HL-60/S4 treated with phorbol 12-myristate 13-acetate at 8.2 ng/mL for 4 days and 3 days (cell line): ENCODE measurements around the gene CCRL2.
"Not testable (repeated sequence)": the region's sequence is repeated elsewhere in the genome, so short reads cannot be mapped to it uniquely, and the experiment has no call there.

ENCODE experiments used
- in situ Hi-C: fragments of 300-500 bp; cut with MboI; formaldehyde crosslinking; loops from 2 replicates; pipeline ENCODE4 v1.15.0; 2022; ENCODE audit warnings: low sequenced_read_pairs

CCRL2 gene

DNA sequence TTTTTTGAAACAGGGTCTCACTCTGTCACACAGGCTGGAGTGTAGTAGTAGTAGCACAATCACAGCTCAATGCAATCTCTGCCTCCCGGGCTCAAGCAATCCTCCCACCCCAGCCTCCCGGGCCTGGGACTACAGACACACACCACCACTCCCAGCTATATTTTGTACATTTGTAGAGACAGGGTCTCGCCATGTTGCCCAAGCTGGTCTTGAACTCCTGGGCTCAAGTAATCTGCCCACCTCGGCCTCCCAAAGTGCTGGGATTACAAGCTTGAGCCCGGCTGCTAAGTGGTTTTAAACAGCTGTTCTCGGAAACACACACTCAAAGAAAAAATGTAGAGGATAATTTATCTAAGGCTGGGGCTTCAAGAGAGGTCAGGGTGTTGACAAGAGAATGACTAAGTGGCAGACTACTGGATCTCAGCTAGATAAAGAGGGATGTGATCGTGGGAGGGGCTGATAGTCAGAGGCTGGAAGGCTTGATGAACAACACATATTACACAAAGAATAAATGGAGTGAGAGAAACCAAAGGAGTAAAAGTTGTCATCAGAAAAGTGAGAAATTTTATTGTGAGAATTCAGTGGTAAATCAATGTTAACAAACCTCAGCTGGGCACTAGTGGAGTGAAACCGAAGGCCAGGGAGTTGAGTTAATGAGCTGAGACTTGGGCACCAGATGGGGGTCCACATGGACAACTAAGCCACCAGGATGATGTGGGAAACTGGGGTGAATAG is 6.9 kb upstream of the CCRL2 start:
- in situ Hi-C loops, result no loop called here

DNA sequence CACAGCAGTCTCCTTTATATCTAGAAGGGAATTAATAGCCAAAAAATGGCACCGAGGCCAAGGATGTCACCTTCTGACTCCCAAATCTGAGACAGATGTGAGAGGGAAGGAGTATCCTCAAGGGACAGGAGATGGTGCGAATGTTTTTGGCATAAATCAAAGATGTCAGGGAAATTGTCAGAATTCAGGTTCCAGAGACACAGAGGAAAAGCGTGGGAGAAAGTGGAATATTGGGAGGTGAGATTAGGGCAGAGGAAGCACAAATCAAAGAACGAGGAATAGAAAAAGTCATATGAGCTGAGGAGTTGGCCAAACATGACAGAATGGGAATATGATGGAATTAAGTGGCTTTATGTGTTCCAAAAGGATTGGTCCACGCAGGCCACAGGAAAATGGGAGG is 6.2 kb upstream of the CCRL2 start:
- in situ Hi-C loops, result no loop called here

DNA sequence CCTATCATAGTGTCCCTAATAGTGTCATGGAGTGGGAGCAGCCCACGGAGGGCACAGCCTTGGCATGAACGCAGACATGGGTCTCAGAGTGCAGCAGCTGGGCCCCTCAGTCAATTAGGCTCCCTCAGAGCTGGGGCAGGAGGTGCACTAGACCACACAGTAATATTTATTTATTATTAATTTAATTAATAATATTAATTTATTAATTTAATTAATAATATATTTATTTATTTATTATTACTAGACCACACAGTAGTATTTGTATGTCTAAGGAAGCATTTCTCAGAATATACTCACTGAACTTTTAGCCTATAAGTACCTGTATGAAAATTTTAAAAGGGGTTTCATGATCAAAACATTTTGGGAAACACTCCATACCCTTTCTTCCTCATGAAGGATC is 5.5 kb upstream of the CCRL2 start:
- in situ Hi-C loops, result no loop called here

DNA sequence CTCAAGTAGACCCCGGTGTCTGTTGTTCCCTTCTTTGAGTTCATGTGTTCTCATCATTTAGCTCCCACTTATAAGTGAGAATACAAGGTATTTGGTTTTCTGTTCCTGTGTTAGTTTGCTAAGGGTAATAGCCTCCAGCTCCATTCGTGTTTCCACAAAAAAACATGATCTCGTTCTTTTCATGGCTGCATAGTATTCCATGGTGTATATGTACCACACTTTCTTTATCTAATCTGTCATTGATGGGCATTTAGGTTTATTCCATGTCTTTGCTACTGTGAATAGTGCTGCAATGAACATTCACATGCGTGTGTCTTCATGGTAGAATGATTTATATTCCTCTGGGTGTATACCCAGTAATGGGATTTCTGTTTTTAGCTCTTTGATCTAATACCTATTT is 4.2 kb upstream of the CCRL2 start:
- in situ Hi-C loops, result not testable (repeated sequence)

DNA sequence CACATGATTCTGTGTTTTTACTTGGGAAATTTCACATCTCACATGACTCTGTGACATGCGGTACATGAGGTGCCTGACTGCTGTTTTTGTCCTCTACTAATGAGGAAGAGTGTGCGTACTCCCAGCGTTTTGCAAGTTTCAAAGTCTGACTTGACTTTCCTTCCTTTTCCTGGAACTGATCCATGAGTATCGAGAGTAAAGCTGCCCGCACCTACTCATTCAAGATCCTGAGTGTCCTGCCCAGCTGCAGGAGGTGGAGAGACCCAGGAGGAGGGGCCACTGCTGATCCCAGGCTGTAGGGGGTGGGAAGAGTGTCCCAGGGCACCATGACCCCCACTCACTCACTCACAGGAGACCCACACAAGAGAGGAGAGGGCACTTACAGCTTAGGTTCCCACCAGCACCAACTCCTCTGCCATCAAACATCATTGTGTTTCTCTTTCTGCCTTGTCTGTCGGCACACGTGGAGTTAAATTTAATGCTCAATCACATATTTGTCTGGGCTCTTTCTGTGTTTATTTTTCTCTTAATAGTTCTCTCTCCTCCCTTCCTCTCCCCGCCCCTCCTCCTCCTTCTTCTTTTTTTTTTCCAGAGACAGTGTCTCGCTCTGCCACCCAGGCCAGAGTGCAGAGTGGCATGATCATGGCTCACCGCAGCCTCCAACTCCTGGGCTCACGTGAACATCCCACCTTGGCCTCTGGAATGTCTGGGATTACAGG is 1.6 kb upstream of the CCRL2 start:
- in situ Hi-C loops, result no loop called here

DNA sequence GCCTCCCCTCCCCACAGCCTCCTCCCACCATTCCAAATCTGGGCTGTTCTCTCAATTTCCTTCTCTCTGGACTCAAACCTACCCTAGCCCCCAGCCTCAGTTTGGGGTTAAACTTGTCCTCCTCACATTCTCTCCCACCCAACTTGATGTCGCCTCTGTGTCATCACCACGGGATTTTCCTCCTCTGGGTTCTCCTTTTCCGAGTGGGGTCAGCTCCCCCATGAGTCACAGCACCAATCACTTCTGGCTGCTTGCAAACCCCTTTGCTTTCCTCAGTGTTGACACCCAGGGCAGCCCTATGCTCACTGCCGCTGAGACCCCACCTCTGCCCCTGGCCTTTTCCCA is 644 bp upstream of the CCRL2 start:
- in situ Hi-C loops, result no loop called here

DNA sequence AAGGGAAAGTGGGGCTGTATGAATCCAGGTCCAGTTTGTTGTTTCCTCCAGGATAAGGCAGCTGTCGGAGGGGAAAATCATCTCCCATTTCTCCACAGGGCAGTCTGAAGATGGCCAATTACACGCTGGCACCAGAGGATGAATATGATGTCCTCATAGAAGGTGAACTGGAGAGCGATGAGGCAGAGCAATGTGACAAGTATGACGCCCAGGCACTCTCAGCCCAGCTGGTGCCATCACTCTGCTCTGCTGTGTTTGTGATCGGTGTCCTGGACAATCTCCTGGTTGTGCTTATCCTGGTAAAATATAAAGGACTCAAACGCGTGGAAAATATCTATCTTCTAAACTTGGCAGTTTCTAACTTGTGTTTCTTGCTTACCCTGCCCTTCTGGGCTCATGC is 911 bp downstream of the CCRL2 start:
- in situ Hi-C loops, result no loop called here

DNA sequence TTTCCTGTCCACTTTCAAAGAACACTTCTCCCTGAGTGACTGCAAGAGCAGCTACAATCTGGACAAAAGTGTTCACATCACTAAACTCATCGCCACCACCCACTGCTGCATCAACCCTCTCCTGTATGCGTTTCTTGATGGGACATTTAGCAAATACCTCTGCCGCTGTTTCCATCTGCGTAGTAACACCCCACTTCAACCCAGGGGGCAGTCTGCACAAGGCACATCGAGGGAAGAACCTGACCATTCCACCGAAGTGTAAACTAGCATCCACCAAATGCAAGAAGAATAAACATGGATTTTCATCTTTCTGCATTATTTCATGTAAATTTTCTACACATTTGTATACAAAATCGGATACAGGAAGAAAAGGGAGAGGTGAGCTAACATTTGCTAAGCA is 1.8 kb downstream of the CCRL2 start:
- in situ Hi-C loops, result no loop called here

DNA sequence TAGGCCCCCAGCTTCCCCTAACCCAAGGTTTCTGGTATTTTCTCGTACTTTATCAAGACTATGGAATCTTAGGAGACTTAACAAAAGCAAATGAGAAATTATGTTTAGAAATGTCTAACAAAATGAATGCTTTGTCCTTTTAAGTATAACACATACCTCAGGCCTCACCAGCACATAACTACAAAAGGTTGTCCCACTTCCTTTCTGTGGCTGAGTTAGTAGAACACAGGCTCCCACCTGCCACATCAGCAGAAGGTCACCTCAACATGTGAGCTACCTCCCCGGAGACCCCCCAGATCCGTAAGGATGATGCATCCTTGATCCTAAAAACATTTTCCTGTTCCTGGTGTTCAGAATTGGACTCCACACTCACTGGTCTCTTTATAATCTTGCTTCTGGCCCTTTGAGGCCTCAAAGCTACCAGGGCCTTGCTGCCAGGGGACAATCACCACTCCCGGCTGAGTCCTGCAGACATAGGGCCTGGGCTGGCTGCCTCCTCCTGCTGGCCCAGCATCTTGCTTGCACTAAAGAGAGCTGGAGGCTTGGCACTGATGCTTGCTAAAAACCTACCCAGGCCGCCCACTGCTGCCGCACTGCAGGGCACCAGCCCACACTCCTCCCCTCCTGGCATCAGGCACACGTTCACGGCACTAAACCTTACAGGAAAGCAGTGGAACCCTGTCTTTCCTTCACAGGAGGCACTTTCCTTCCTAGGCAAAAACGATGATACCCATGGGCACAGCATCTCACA is 2.9 kb downstream of the CCRL2 start:
- in situ Hi-C loops, result no loop called here

DNA sequence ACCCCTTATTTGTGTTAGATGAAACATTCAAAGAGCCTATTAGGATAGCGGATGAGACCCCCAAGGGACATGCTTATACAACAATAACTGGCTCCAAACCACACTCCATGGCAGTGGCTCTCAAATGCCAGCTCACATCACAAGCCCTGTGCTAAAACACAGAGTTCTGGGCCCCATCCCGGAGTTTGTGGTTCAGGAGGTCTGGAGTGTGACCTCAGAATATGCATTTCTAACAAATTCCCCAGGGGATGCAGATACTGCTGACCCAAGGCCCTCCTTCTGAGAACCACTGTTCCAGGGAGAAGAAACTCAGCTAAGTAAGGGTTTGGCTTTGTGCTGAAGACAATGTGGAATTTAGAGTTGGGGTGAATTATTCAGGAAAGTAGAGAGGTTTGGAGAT is 3.6 kb downstream of the CCRL2 start:
- in situ Hi-C loops, result no loop called here

DNA sequence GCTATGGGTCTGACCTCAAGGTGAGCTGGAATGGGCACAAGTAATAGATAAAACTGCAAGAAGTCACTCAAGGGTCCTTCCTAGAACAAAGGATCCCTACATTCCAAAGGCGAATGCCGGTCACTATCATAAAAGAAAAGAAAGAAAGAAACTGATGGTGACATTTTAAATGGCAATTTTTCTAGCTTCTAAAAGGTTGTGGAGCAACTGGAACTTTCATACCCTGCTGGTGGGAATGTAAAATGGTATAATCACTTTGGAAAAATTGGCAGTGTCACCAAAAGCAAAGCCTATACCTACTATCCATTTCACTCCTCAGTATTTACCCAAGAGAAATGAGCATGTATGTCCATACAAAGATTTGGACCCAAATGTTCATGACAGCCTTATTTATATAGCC is 4.2 kb downstream of the CCRL2 start:
- in situ Hi-C loops, result no loop called here

DNA sequence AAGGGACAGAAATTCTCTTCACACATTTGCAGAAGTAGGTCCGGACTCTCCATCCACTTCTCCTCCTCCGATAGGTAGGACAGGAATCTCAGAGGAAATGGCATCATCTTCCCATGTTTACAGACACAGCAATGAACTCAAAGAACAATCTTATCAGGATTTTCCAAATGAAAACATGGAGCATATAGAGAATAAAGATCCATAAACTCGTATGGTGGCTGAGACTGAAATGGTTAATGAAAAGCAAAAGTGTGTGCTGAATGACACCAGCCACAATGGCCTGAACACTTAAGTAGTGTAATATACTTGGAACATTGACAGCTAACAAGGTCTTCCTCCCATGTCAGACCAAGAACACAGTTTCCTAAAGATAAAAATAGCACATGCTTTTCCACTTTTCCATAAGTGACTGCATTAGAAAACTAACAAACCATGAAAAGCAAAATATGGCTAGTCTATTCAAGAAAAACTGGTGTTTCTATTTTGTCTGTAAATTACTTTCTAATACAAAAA is 5.8 kb downstream of the CCRL2 start:
- in situ Hi-C loops, result no loop called here

DNA sequence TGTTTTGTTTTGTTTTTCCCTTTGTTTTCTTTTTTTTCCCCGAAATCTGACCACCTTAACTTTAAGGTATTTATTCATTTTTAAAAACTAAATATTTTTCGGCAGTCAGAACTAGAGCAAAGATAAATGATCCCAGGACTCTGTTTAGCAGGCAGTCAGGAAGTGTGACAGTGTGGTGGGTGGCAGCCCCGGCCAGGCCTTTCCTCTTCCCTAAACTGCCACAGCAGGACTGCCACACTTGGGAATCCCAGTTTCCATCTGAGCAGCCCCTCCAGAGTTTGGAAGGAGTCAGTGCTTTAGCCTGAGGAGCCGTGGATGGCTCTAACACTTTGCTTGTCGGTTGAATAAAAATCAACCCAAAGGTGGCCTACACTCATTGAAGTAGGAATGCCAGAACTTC is 6.9 kb downstream of the CCRL2 start:
- in situ Hi-C loops, result no loop called here

DNA sequence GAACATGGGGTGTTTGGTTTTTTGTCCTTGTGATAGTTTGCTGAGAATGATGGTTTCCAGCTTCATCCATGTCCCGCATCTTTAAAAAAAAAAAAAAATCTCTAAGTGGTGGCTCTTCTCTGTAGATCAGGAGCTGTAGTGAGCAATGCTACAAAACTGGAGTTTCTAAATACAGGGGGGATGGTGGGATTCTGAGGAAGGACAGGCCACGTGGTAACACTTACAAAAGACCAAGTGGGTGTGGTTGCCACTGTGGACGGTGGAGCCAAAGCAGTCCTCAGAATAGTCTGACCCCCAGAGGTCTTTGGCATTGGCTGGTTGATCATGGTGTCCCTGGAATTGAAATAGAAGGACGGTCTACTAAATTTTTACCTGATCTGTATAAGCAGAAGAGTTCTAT is 7.7 kb downstream of the CCRL2 start:
- in situ Hi-C loops, result no loop called here

DNA sequence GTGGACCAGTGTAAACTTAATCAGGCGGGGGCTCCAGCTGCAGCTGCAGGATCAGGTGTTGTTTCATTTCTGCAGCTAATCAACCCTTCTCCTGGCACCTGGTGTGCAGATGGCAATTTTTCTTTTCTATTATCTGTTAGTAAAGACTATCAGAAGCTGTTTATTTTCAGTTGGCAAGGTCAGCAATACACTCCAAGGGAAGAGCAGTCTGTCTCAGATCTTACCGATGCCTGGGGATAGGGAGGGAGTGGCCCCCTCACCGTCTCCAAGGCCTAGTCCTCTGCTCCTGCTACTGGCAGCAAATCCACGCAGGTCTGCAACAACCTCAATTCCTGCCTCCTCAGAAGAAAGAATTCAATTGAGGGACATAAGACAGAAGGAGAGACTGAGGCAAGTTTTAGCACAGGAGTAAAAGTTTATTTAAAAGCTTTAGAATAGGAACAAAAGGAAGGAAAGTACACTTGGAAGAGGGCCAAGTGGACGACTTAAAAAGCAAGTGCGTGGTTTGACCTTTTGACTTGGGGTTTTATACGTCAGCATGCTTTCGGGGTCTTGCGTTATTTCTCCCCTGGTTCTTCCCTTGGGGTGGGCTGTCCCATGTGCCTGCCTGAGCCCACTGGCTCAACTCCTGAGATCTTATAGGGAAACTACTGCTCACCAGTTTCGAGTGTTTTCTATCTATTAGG is 9.2 kb downstream of the CCRL2 start:
- in situ Hi-C loops, result no loop called here

DNA sequence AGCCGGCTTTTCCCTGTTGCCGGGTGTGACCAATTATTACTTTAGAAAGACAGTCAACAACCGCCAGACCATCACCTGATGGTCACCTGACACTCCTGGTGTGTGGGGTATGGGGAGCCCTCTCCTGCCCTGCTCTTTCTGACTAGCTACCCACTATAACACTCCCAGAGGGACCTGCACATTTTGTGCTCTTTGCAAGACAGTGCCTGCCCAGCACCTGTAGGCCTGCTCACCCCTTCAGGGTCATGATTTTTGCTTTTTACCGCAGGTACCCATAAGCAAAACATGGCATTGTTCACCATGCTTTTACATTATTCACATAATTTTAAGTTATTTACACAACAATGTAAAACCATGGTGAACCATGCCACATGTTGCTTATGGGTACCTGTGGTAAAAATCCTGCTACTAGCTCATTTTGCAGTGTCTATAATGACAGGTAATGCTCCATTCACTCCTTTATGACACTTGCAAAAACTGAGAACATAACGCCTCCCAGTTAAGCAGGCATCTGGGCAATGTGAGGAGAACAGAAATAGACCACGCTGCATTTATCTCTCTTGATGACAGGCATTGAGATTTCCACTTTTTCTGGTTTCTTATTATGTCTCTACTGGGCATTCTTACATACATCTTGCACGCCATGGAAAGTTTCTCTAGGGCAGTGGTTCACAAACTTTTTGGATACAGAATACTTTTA is 9.9 kb downstream of the CCRL2 start:
- in situ Hi-C loops, result no loop called here

DNA sequence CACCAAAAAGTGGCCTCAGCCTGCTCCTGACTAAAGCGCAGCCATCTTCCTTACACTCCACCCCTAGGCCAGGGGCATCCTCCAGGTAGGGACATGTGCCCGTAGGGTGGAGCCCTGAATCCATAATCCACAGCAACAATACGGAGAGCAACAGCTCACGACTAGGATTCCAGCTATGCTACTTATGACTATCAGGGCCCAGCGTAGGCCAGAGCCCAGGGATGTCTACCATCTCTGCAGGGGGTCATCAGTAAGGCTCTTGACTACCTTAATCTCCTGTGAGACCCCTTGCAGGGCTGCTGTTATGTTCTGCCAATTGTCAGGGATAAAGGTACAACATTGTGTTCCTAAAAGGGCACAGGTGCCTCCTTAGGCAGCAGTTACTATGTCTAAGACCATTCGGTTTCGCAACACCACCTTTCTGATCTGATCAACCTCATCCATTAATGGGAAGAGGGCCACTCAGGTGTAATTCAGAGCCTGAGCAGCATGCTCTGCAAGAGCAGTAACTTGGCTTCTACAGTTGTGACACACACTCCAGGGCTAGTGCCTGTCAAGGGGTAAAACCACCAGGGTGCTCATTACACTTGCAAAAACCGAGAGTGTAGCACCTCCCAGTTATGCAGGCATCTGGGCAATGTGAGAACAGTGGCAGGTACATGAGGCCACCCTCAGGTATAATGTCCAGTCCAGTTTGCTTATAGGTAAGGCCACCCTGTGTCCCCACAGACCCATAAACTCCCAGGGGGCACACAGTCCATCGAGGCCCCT is 11.0 kb downstream of the CCRL2 start:
- in situ Hi-C loops, result no loop called here

DNA sequence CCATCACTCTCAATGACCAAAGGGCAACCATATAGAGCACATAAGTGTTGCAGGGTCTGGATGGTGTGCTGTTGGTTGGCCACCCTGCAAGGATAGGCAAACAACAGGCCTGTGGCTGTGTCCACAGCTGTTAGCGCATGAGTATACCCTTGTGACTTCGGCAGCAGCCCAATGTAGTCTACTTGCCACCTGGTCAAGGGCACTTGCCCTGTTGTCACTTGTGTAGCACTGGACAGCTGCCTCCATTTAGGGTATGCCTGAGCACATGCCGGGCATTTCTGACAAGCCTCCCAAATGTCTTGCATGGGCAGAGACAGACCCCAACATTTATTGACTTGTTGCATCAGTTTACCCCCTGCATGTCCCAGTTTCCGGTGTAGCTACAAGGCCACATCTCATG is 12.8 kb downstream of the CCRL2 start:
- in situ Hi-C loops, result no loop called here

DNA sequence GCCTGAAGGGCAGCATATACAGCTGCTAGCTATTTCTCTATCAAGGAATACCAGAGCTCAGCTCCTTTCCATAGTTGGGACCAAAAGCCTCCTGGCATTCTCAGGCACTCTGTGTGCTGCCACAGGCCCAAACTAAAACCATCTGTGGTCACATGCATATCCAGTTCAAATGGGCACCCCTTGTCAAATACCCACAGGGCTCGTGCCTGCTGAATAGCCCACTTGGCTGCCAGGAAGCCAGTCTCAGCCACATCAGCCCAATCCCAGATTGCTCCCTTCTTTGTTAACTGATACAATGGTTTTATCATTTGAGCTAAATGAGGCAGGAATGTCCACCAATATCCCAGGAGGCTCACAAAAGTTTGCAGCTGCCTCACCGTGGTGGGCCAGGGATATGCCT is 13.9 kb downstream of the CCRL2 start:
- in situ Hi-C loops, result no loop called here

DNA sequence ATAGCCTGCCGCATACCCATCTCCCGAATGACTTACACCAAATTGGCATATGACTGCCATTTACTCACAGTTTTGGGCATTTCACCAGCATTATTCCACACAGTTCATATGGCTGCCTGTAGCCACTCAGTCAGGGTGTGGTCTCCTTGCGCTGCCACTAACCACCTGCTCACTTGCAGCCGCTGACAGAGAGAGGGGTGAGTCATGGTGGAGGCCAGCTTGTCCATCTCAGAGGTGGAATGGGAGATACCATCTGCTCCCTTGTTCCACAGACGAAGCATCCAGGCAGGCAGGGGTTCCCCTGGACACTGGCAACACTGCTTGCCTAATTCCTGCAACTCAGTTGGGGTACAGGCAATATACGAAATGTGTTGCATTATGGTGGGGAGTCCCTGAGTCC is 15.6 kb downstream of the CCRL2 start:
- in situ Hi-C loops, result no loop called here
